Upper lobe of right lung (tissue), 1 donor: ENCODE measurements around the gene GBF1. TPM values are rescaled to one million over a fixed set of nuclear protein-coding genes. Genes with fewer than 3 reads are reported as not detected.

Source experiments
- ATAC-seq: fragments of 200-7000 bp; cut with Tn5 transposase; one replicate; pipeline ENCODE4 v1.9.1; 2020; ENCODE audit warnings: mild to moderate bottlenecking, moderate library complexity
- DNase-seq: peaks from one replicate; pipeline ENCODE4 v3.0.0-alpha.2; 2020
- H3K27ac ChIP-seq: fragments of 200-600 bp; one replicate; pipeline ENCODE4 v1.8.0; 2022
- H3K27me3 ChIP-seq: fragments of 200-600 bp; one replicate; pipeline ENCODE4 v1.8.0; 2022; ENCODE audit warnings: mild to moderate bottlenecking
- H3K36me3 ChIP-seq: fragments of 200-600 bp; one replicate; pipeline ENCODE4 v1.8.0; 2022
- H3K4me1 ChIP-seq: fragments of 200-600 bp; one replicate; pipeline ENCODE4 v1.8.0; 2022
- H3K4me3 ChIP-seq: fragments of 200-600 bp; one replicate; pipeline ENCODE4 v1.8.0; 2022; ENCODE audit warnings: mild to moderate bottlenecking
- H3K9me3 ChIP-seq: fragments of 200-600 bp; one replicate; pipeline ENCODE4 v1.8.0; 2022
- CTCF ChIP-seq: fragments of 200-600 bp; IDR thresholded peaks from one replicate; pipeline ENCODE4 v1.8.0; 2022; ENCODE audit warnings: antibody characterized with exemption
- intact Hi-C: fragments of 100-400 bp; cut with DNase I; formaldehyde crosslinking; loops from one replicate; pipeline ENCODE4 v1.11.0; 2022
- total RNA-seq: library from RNA; stranded (reverse); fragmentation: NEBNext Ultra II Directional; extraction: Animal tissue kit (Norgen Biotek cat#: 25700); gene quantifications from one replicate; pipeline ENCODE4 v1.2.1, GENCODE V29; 2021
- donor health status: DM: no; HTN: yes; CAD: no; lungs with severe emphysema.

The GBF1 gene
- total RNA-seq, 1 donor from 2014 or later, result 38.5 TPM

GRCh38 chr10:102413806-102414561, 168.7 kb downstream of the GBF1 start:
- intact Hi-C loops, result no loop called here
- H3K4me3 ChIP-seq, result no peak overlapping the region
- no peaks in the 10 kb centered on the region for H3K9me3 ChIP-seq
- DNase-seq (peak; percentile 60), ATAC-seq (no peak)
- no peak overlapping the region for H3K27ac ChIP-seq
- no peaks in the 10 kb centered on the region for H3K36me3 ChIP-seq
- no peak for TF ChIP-seq CTCF
- peaks cover 13% of the 10 kb centered on the region for H3K4me1 ChIP-seq
- peaks cover 82% of the 10 kb centered on the region for H3K27me3 ChIP-seq

- DNase-seq (no peak), ATAC-seq (no peak)
- intact Hi-C loops, result no loop called here
- no peaks in the 10 kb centered on the region for H3K36me3 ChIP-seq
- no peaks in the 10 kb centered on the region for H3K9me3 ChIP-seq
- no peak for TF ChIP-seq CTCF
- H3K27ac ChIP-seq, result no peak overlapping the region
- no peak overlapping the region for H3K4me3 ChIP-seq
- peaks cover 17% of the 10 kb centered on the region for H3K4me1 ChIP-seq
- peaks cover 76% of the 10 kb centered on the region for H3K27me3 ChIP-seq
Observed at GRCh38 chr10:102414749-102415148, 169.4 kb downstream of the GBF1 start.

GRCh38 chr10:102416283-102416682, 171.0 kb downstream of the GBF1 start:
- H3K27me3 ChIP-seq, result peaks cover 61% of the 10 kb centered on the region
- no peaks in the 10 kb centered on the region for H3K9me3 ChIP-seq
- peaks cover 14% of the 10 kb centered on the region for H3K4me1 ChIP-seq
- ATAC-seq, result no peak
- H3K4me3 ChIP-seq, result no peak overlapping the region
- TF ChIP-seq CTCF, result no peak
- H3K27ac ChIP-seq, result no peak overlapping the region
- H3K36me3 ChIP-seq, result no peaks in the 10 kb centered on the region
- intact Hi-C loops, result no loop called here
- DNase-seq, result no peak

GRCh38 chr10:102416695-102417094, 171.4 kb downstream of the GBF1 start:
- no peak for ATAC-seq
- Histone ChIP-seq H3K27me3 (peaks cover 57% of the 10 kb centered on the region), H3K4me1 (peaks cover 14% of the 10 kb centered on the region), H3K9me3 (no peaks in the 10 kb centered on the region), H3K4me3 (no peak overlapping the region), H3K27ac (no peak overlapping the region), H3K36me3 (no peaks in the 10 kb centered on the region)
- TF ChIP-seq CTCF, result no peak
- intact Hi-C loops, result no loop called here
- DNase-seq, result no peak

- no peak for ATAC-seq
- DNase-seq, result no peak
- TF ChIP-seq CTCF, result no peak
- Histone ChIP-seq H3K27ac (no peak within 1 kb of the TSS), H3K27me3 (peaks cover 36% of the 10 kb centered on the region), H3K36me3 (peaks cover 8% of the 10 kb centered on the region), H3K9me3 (no peaks in the 10 kb centered on the region), H3K4me3 (peak within 1 kb of the TSS; percentile 81), H3K4me1 (peaks cover 30% of the 10 kb centered on the region)
- intact Hi-C loops, result no loop called here
Observed at GRCh38 chr10:102418622-102419268, 173.4 kb downstream of the GBF1 start, which contains the start of gene PSD. PSD (minus strand) TSS chr10:102418785; CDS start chr10:102417038, 1,747 bp downstream.
